Sigmoid colon (tissue), 7 donors: ENCODE results near the gene OPRM1. TPM values are rescaled to one million over a fixed set of nuclear protein-coding genes. Genes with fewer than 3 reads are reported as not detected.
"Not testable (repeated sequence)": the region's sequence is repeated elsewhere in the genome, so short reads cannot be mapped to it uniquely, and the experiment has no call there.

ENCODE experiments used
- DNase-seq: peaks from one replicate; pipeline ENCODE4 v3.0.0-alpha.2; 2019
- H3K27ac ChIP-seq, 4 donors: fragments of 200-600 bp; sonication (generic); one replicate each; pipeline ENCODE4 v1.5.1; 2016 to 2019; ENCODE audit warnings: mild to moderate bottlenecking in 1 of 4
- H3K27me3 ChIP-seq, 3 donors: fragments of 200-600 bp; sonication (generic); one replicate each; pipeline ENCODE4 v1.5.1; 2019; ENCODE audit warnings: mild to moderate bottlenecking in 1 of 3
- H3K36me3 ChIP-seq, 4 donors: fragments of 200-600 bp; sonication (generic); one replicate each; pipeline ENCODE4 v1.5.1; 2016 to 2019
- H3K4me1 ChIP-seq, 4 donors: fragments of 200-600 bp; sonication (generic); one replicate each; pipeline ENCODE4 v1.5.1; 2017 to 2019
- H3K4me3 ChIP-seq, 4 donors: fragments of 200-600 bp; sonication (generic); one replicate each; pipeline ENCODE4 v1.5.1; 2017 to 2019; ENCODE audit warnings: mild to moderate bottlenecking in 2 of 4, moderate library complexity in 1 of 4
- H3K9me3 ChIP-seq, 4 donors: fragments of 200-600 bp in 3 of 4; sonication (generic) in 3 of 4; one replicate each; pipeline versions ENCODE4 v1.5.1 to v1.6.1; 2013 to 2019
- CTCF ChIP-seq, 4 experiments: fragments of 450-650 bp in 3 of 4; fragments of 200-600 bp in 1 of 4; IDR thresholded peaks; one replicate each; pipeline ENCODE4 v1.5.1; 2016 to 2019; ENCODE audit warnings: antibody characterized with exemption in 4 of 4, mild to moderate bottlenecking in 3 of 4, moderate library complexity in 2 of 4
- EP300 ChIP-seq, 4 donors: sonication (generic); formaldehyde crosslinking; IDR thresholded peaks; one replicate each; pipeline ENCODE4 v1.6.1; 2017; ENCODE audit warnings: antibody characterized with exemption in 4 of 4
- POLR2A ChIP-seq, 2 donors: fragments of 450-650 bp; IDR thresholded peaks; one replicate each; pipeline ENCODE4 v1.6.1; 2016; ENCODE audit warnings: antibody characterized with exemption in 2 of 2, mild to moderate bottlenecking in 2 of 2, moderate library complexity in 2 of 2
- POLR2AphosphoS5 ChIP-seq, 4 donors: sonication (generic); formaldehyde crosslinking; IDR thresholded peaks; one replicate each; pipeline ENCODE4 v1.6.1; 2017; ENCODE audit warnings: antibody characterized with exemption in 4 of 4
- WGBS, 2 donors: extraction: QIAGEN DNeasy Blood & Tissue Kit; methylation state at CpG; one replicate each; pipeline ENCODE4 v1.1.7; 2013; 5-methylcytosine and 5-hydroxymethylcytosine counted together
- intact Hi-C: fragments of 100-400 bp; cut with DNase I; formaldehyde crosslinking; loops from one replicate; pipeline ENCODE4 v1.15.1; 2023
- polyA plus RNA-seq, 3 donors: library from polyadenylated mRNA; stranded (reverse); fragments of 200-250 nt; gene quantifications; one replicate each; pipeline ENCODE4 v1.2.3, GENCODE V29; 2013
- total RNA-seq, 4 donors: library from RNA; depleted of rRNA; stranded (reverse); fragments of >200 nt; gene quantifications; one replicate each; pipeline ENCODE4 v1.1.0, GENCODE V29; 2016
- donor health status: healthy with polysubstance abuse.
- donor health status: Bipolar disorder and iron deficiency.
- donor health status: healthy.

OPRM1 gene
- total and polyA plus RNA-seq, 7 donors: 0.19 to 3.3 (median 0.49) TPM; not detected in 2

GRCh38 chr6:154187203-154187602 is 148.2 kb downstream of the OPRM1 start:
- intact Hi-C loops: no loop called here

GRCh38 chr6:154187714-154188113 is 148.7 kb downstream of the OPRM1 start:
- intact Hi-C loops: no loop called here
- Histone ChIP-seq H3K9me3 (no peaks in the 10 kb centered on the region), H3K36me3 (no peaks in the 10 kb centered on the region), H3K27ac (no peak overlapping the region), H3K4me1 (no peaks in the 10 kb centered on the region), H3K4me3 (no peak overlapping the region), H3K27me3 (no peaks in the 10 kb centered on the region)
- DNase-seq: no peak
- TF ChIP-seq POLR2A (IDR thresholded peaks at IDR 0.05) (no peak), CTCF (IDR thresholded peaks at IDR 0.05) (no peak), EP300 (IDR thresholded peaks at IDR 0.05) (no peak)

More at GRCh38 chr6:154187203-154187602, 148.2 kb downstream of the OPRM1 start:
- H3K9me3 ChIP-seq: no peaks in the 10 kb centered on the region
- no peaks in the 10 kb centered on the region for H3K36me3 ChIP-seq
- 22 to 82% methylated on average over 3 of the region's 3 CpGs for WGBS, 2 donors
- TF ChIP-seq POLR2AphosphoS5 (IDR thresholded peaks at IDR 0.05) (no peak), CTCF (IDR thresholded peaks at IDR 0.05) (no peak), EP300 (IDR thresholded peaks at IDR 0.05) (no peak), POLR2A (IDR thresholded peaks at IDR 0.05) (no peak)
- no peaks in the 10 kb centered on the region for H3K4me1 ChIP-seq
- no peak overlapping the region for H3K27ac ChIP-seq
- H3K4me3 ChIP-seq: no peak overlapping the region
- DNase-seq: no peak
- H3K27me3 ChIP-seq: no peaks in the 10 kb centered on the region

GRCh38 chr6:154196333-154196885 is 157.4 kb downstream of the OPRM1 start:
- Histone ChIP-seq H3K36me3 (no peaks in the 10 kb centered on the region), H3K4me3 (no peak overlapping the region), H3K9me3 (no peaks in the 10 kb centered on the region), H3K4me1 (no peaks in the 10 kb centered on the region), H3K27ac (no peak overlapping the region), H3K27me3 (no peaks in the 10 kb centered on the region)
- no peak for DNase-seq
- intact Hi-C loops: no loop called here
- 81 to 88% methylated on average over 1 of the region's 1 CpG for WGBS, 2 donors
- no peak for TF ChIP-seq POLR2AphosphoS5 (IDR thresholded peaks at IDR 0.05)
- no peak for TF ChIP-seq CTCF (IDR thresholded peaks at IDR 0.05)

GRCh38 chr6:154197196-154197860 is 158.3 kb downstream of the OPRM1 start:
- DNase-seq: no peak
- no peaks in the 10 kb centered on the region for H3K4me1 ChIP-seq
- intact Hi-C loops: no loop called here
- H3K9me3 ChIP-seq: no peaks in the 10 kb centered on the region
- no peaks in the 10 kb centered on the region for H3K27me3 ChIP-seq
- TF ChIP-seq EP300 (IDR thresholded peaks at IDR 0.05) (no peak), POLR2AphosphoS5 (IDR thresholded peaks at IDR 0.05) (no peak), CTCF (IDR thresholded peaks at IDR 0.05) (no peak), POLR2A (IDR thresholded peaks at IDR 0.05) (no peak)
- no peak overlapping the region for H3K4me3 ChIP-seq
- no peak overlapping the region for H3K27ac ChIP-seq
- H3K36me3 ChIP-seq: no peaks in the 10 kb centered on the region

GRCh38 chr6:154201688-154202087 is 162.6 kb downstream of the OPRM1 start:
- intact Hi-C loops, H3K36me3 ChIP-seq, H3K27ac ChIP-seq, H3K27me3 ChIP-seq, H3K4me1 ChIP-seq, H3K9me3 ChIP-seq, H3K4me3 ChIP-seq, DNase-seq: not testable (repeated sequence)
- 94% methylated on average over 4 of the region's 4 CpGs for WGBS, 2 donors
